Head of caudate nucleus (tissue), 42 donors: ENCODE measurements around the gene PI4K2A.
"Not testable (repeated sequence)": the region's sequence is repeated elsewhere in the genome, so short reads cannot be mapped to it uniquely, and the experiment has no call there.

Experiments
- DNase-seq, 42 donors: peaks; one replicate each; pipeline versions ENCODE4 v3.0.0 to v3.0.0-alpha.2; 2020 to 2021; ENCODE audit warnings: mixed read lengths in 7 of 42
- intact Hi-C: fragments of 100-400 bp; cut with DNase I; formaldehyde crosslinking; loops from one replicate; pipeline ENCODE4 v1.15.0; 2022

PI4K2A gene

GRCh38 chr10:97664282-97664850, 23.9 kb downstream of the PI4K2A start:
- no peak for DNase-seq
- intact Hi-C loops = no loop called here

GRCh38 chr10:97666992-97667391, 26.5 kb downstream of the PI4K2A start:
- intact Hi-C loops = no loop called here

GRCh38 chr10:97667463-97667862, 27.0 kb downstream of the PI4K2A start:
- intact Hi-C loops = no loop called here

More at GRCh38 chr10:97666992-97667391, 26.5 kb downstream of the PI4K2A start:
- no peak for DNase-seq

GRCh38 chr10:97669571-97669970, 29.1 kb downstream of the PI4K2A start:
- DNase-seq = no peak
- intact Hi-C loops = no loop called here

More at GRCh38 chr10:97667463-97667862, 27.0 kb downstream of the PI4K2A start:
- DNase-seq = no peak

GRCh38 chr10:97673736-97674525, 33.5 kb downstream of the PI4K2A start:
- intact Hi-C loops = no loop called here
- DNase-seq = peak in 41 of 42 donors; percentile 35 to 93 (median 72)

- no peak for DNase-seq
- intact Hi-C loops = no loop called here
These were observed 34.8 kb downstream of the PI4K2A start for GRCh38 chr10:97675222-97675621.

GRCh38 chr10:97676770-97677581, 36.5 kb downstream of the PI4K2A start:
- peak in 30 of 42 donors; percentile 21 to 80 (median 52) for DNase-seq
- intact Hi-C loops = no loop called here

GRCh38 chr10:97679594-97679993, 39.1 kb downstream of the PI4K2A start:
- no peak for DNase-seq
- intact Hi-C loops = no loop called here

GRCh38 chr10:97682042-97682441, 41.6 kb downstream of the PI4K2A start:
- intact Hi-C loops = loop anchor here (10.0 kb wide), 1 partner anchor 53 kb away; the partner anchor contains the start of gene ZFYVE27
- DNase-seq = no peak

GRCh38 chr10:97683556-97684367, 43.3 kb downstream of the PI4K2A start:
- intact Hi-C loops = loop anchor here (10.0 kb wide), 1 partner anchor 51 kb away; the partner anchor contains the start of gene ZFYVE27
- peak in 2 of 42 donors; percentile 17 to 28 for DNase-seq

- intact Hi-C loops = loop anchor here (10.0 kb wide), 1 partner anchor 50 kb away; the partner anchor contains the start of gene ZFYVE27
- not testable (repeated sequence) for DNase-seq
These were observed 43.9 kb downstream of the PI4K2A start for GRCh38 chr10:97684368-97684713.

- no peak for DNase-seq
- intact Hi-C loops = loop anchor here (10.0 kb wide), 1 partner anchor 50 kb away; the partner anchor contains the start of gene ZFYVE27
These were observed 44.5 kb downstream of the PI4K2A start for GRCh38 chr10:97684866-97685394.

GRCh38 chr10:97685395-97685958, 45.0 kb downstream of the PI4K2A start:
- intact Hi-C loops = loop anchor here (10.0 kb wide), 1 partner anchor 49 kb away; the partner anchor contains the start of gene ZFYVE27

GRCh38 chr10:97686301-97686961, 46.0 kb downstream of the PI4K2A start:
- intact Hi-C loops = loop anchor here (10.0 kb wide), 1 partner anchor 48 kb away; the partner anchor contains the start of gene ZFYVE27
- DNase-seq = no peak

More at GRCh38 chr10:97685395-97685958, 45.0 kb downstream of the PI4K2A start:
- peak in 1 of 42 donors; percentile 20 for DNase-seq

- DNase-seq = peak; percentile 85 to 97 (median 93)
- intact Hi-C loops = loop anchor here (10.0 kb wide), 1 partner anchor 48 kb away; the partner anchor contains the start of gene ZFYVE27
These were observed 46.7 kb downstream of the PI4K2A start, which contains the start of gene AVPI1 for GRCh38 chr10:97686962-97687784. Gene AVPI1, minus strand, starts transcription at chr10:97687241. Its CDS starts 7,336 bp downstream, at chr10:97679905.
